ENCODE measurements around the gene COL4A6.

Gene COL4A6

GRCh38 chrX:108156082-108156481, 282.1 kb downstream of the COL4A6 start:
- DNase-seq: no peak

GRCh38 chrX:108148524-108148923, 289.7 kb downstream of the COL4A6 start:
- no peak for DNase-seq

GRCh38 chrX:108138814-108139702, 299.2 kb downstream of the COL4A6 start:
- no peak for DNase-seq

GRCh38 chrX:108134724-108135123, 303.5 kb downstream of the COL4A6 start:
- no peak for DNase-seq

- no peak for DNase-seq
Observed at GRCh38 chrX:108132876-108133275, 305.3 kb downstream of the COL4A6 start.

GRCh38 chrX:108132034-108132433, 306.2 kb downstream of the COL4A6 start:
- DNase-seq: no peak

GRCh38 chrX:108131471-108131870, 306.8 kb downstream of the COL4A6 start:
- no peak for DNase-seq

GRCh38 chrX:108130889-108131288, 307.3 kb downstream of the COL4A6 start:
- no peak for DNase-seq

- no peak for DNase-seq
Observed at GRCh38 chrX:108127152-108127551, 311.1 kb downstream of the COL4A6 start.

GRCh38 chrX:108126661-108127060, 311.6 kb downstream of the COL4A6 start:
- no peak for DNase-seq

GRCh38 chrX:108123591-108124366, 314.4 kb downstream of the COL4A6 start:
- no peak for DNase-seq

GRCh38 chrX:108122748-108123147, 315.5 kb downstream of the COL4A6 start:
- DNase-seq: no peak

GRCh38 chrX:108121291-108121690, 316.9 kb downstream of the COL4A6 start:
- no peak for DNase-seq

- DNase-seq: no peak
Observed at GRCh38 chrX:108117988-108118387, 320.2 kb downstream of the COL4A6 start.

- DNase-seq: no peak
Observed at GRCh38 chrX:108114541-108114940, 323.7 kb downstream of the COL4A6 start.
